Eye (tissue), 1 donor: ENCODE data around the gene DTNBP1.

ENCODE experiments used
- DNase-seq: peaks from one replicate; pipeline ENCODE4 v3.0.0-alpha.2; 2015

Gene DTNBP1

GRCh38 chr6:15496345-15497131, 166.3 kb downstream of the DTNBP1 start:
- DNase-seq, result no peak

GRCh38 chr6:15495375-15495901, 167.4 kb downstream of the DTNBP1 start:
- no peak for DNase-seq

- no peak for DNase-seq
Measured at GRCh38 chr6:15493437-15494168, 169.2 kb downstream of the DTNBP1 start.

GRCh38 chr6:15491986-15492269, 170.9 kb downstream of the DTNBP1 start:
- no peak for DNase-seq

- DNase-seq, result peak; percentile 89
Measured at GRCh38 chr6:15491255-15491985, 171.4 kb downstream of the DTNBP1 start.

GRCh38 chr6:15490242-15491100, 172.4 kb downstream of the DTNBP1 start:
- no peak for DNase-seq

- DNase-seq, result no peak
Measured at GRCh38 chr6:15489261-15489962, 173.4 kb downstream of the DTNBP1 start.

- DNase-seq, result no peak
Measured at GRCh38 chr6:15487262-15487661, 175.6 kb downstream of the DTNBP1 start.

GRCh38 chr6:15485936-15486335, 176.9 kb downstream of the DTNBP1 start:
- DNase-seq, result no peak

- DNase-seq, result peak; percentile 61
Measured at GRCh38 chr6:15484821-15485220, 178.0 kb downstream of the DTNBP1 start.

- no peak for DNase-seq
Measured at GRCh38 chr6:15484140-15484539, 178.7 kb downstream of the DTNBP1 start.

GRCh38 chr6:15483060-15483459, 179.8 kb downstream of the DTNBP1 start:
- no peak for DNase-seq

- no peak for DNase-seq
Measured at GRCh38 chr6:15481390-15482291, 181.2 kb downstream of the DTNBP1 start.

- DNase-seq, result no peak
Measured at GRCh38 chr6:15480525-15480924, 182.3 kb downstream of the DTNBP1 start.

- DNase-seq, result no peak
Measured at GRCh38 chr6:15479761-15480160, 183.1 kb downstream of the DTNBP1 start.

GRCh38 chr6:15477746-15478145, 185.1 kb downstream of the DTNBP1 start:
- DNase-seq, result no peak

GRCh38 chr6:15476631-15477380, 186.0 kb downstream of the DTNBP1 start:
- DNase-seq, result no peak

- no peak for DNase-seq
Measured at GRCh38 chr6:15475872-15476271, 187.0 kb downstream of the DTNBP1 start.

GRCh38 chr6:15475261-15475660, 187.6 kb downstream of the DTNBP1 start:
- no peak for DNase-seq

- DNase-seq, result no peak
Measured at GRCh38 chr6:15474196-15474595, 188.6 kb downstream of the DTNBP1 start.
